HUDEP-2 (cell line): ENCODE data around the gene KRTAP2-4.
"Not testable (repeated sequence)": the region's sequence is repeated elsewhere in the genome, so short reads cannot be mapped to it uniquely, and the experiment has no call there.

Experiments
- DNase-seq, 76 experiments: peaks; one replicate each; lab custom pipeline; 2025; ENCODE audit not compliant: unreplicated experiment in 76 of 76; lab: John Stamatoyannopoulos, UW

KRTAP2-4 gene

DNA sequence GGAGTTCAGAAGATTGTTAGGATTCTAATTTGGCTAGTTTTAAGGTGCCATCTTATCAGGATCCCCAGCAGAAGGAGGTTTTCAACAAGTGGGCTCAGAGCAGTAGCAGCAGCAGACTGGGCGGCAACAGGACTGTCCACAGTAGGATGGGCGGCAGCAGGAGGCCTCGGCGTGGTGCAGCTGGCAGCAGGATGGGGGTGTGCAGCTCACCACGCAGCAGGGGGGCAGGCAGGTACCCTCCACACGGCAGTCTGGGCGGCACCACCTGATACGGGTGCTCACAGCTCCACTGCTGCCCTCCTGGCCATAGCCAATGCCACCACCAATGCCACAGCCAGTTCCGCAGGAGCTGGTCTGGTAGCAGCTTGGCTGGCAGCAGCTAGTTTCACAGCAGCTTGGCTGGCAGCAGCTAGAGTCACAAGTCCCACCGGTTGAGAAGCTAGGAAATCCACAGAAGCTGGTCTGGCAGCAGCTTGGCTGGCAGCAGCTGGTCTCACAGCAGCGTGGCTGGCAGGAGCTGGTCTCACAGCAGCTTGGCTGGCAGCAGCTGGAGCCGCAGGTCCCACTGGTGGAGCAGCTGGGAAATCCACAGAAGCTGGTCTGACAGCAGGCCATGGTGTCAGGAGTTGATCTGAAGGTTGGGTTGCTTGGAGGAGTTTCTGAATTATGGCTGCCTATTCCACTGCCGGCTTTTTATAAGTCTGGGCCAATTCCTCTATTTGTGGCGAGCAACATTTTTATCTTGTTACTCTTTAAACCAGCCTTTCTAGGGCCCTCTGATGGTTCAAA lies 24.7 kb downstream of the KRTAP2-4 start, which contains the start of gene KRTAP1-1:
Gene KRTAP1-1, minus strand, starts transcription at position 668 of the 789 bp plus-strand sequence. Its CDS starts 53 bp downstream, at position 615.
- not testable (repeated sequence) for DNase-seq

DNA sequence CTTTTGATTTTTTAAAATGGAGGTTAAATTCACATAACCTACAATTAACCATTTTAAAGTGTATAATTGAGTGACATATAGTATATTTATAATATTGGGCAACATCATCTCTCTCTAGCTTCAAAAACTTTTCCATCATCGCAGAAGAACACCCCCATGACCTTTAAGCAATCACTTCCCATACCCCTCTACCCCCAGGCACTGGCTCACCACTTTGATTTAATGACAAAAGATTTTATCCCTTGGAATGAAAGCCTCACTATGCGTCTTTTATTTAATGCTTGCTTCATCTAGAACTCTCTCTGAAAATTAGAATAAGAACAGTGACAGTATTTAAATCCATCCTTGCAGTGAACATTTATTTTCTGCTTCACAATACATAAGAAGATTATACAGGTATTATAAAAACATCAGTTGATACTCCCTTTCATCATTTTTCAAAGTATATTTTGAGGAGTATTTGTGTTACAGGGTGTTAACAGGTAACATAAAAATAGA lies 27.8 kb downstream of the KRTAP2-4 start:
- DNase-seq, result no peak

DNA sequence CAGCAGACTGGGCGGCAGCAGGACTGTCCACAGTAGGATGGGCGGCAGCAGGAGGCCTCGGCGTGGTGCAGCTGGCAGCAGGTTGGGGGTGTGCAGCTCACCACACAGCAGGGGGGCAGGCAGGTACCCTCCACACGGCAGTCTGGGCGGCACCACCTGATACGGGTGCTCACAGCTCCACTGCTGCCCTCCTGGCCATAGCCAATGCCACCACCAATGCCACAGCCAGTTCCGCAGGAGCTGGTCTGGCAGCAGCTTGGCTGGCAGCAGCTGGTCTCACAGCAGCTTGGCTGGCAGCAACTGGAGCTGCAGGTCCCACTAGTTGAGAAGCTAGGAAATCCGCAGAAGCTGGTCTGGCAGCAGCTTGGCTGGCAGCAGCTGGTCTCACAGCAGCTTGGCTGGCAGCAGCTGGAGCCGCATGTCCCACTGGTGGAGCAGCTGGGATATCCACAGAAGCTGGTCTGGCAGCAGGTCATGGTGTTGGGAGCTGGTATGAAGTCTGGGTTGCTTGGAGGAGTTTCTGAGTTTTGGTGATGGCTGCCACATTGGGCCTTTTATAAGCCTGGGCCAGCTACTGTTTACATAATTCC lies 31.2 kb downstream of the KRTAP2-4 start, which contains the start of gene KRTAP1-3:
Gene KRTAP1-3, minus strand, starts transcription at position 529 of the 590 bp plus-strand sequence. Its CDS starts 53 bp downstream, at position 476.
- not testable (repeated sequence) for DNase-seq

DNA sequence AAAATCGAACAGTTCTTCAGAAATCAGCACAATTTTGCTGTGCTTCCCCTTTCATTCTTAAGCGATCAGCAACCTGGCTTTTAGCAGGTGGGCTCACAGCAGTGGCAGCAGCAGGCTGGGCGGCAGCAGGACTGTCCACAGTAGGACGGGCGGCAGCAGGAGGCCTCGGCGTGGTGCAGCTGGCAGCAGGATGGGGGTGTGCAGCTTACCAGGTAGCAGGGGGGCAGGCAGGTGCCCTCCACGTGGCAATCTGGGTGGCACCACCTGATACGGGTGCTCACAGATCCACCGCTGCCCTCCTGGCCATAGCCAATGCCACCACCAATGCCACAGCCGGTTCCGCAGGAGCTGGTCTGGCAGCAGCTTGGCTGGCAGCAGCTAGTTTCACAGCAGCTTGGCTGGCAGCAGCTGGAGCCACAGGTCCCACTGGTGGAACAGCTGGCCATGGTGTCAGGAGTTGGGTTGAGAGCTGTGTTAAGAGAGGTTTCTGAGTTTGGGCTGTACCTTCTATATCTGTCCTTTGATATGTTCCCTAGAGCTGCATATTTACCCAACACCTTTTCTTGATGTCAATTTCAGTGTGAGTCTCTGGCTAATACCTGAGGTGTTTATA lies 35.9 kb downstream of the KRTAP2-4 start, which contains the start of gene KRTAP1-4:
Gene KRTAP1-4, minus strand, starts transcription at position 563 of the 613 bp plus-strand sequence. Its CDS starts 117 bp downstream, at position 446.
- DNase-seq, result no peak

DNA sequence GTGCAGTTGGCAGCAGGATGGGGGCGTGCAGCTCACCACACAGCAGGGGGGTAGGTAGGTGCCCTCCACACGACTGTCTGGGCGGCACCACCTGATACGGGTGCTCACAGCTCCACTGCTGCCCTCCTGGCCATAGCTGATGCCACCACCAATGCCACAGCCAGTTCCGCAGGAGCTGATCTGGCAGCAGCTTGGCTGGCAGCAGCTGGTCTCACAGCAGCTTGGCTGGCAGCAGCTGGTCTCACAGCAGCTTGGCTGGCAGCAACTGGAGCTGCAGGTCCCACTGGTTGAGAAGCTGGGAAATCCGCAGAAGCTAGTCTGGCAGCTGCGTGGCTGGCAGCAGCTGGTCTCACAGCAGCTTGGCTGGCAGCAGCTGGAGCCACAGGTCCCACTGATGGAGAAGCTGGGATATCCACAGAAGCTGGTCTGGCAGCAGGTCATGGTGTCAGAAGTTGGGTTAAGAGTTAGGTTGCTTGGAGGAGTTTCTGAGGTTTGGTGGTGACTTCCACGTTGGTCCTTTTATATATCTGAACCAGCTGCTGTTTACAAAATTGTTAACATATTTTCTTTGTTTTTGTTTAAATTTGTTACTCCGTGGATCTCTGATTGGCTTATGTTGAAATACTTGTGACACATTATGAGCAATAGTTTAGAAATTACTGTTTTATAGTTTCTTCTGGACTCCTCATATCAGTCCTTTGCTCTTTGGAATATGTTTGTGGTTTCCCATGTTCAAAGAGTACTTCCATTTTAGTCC lies 38.8 kb downstream of the KRTAP2-4 start, which contains the start of gene KRTAP1-5:
Gene KRTAP1-5, minus strand, starts transcription at position 494 of the 757 bp plus-strand sequence. Its CDS starts 53 bp downstream, at position 441.
- DNase-seq, result no peak

DNA sequence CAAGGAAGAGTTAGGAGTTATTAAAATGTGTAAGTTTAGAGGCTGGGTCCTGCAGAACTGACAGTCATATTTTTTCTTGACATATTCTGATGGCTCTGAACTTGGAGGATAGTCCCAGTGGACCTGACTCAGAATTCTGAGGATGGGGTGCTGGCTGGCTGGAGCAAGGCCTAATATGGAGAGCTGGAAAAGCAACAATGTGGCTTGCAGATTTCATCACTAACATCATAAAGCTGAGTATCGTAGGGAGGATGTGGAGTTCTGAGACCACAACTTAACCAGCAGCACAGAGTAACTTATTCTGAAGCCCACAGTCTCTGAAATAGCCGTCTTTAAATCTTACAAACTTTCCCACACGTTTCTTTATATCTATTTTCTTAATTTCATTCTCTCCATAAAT lies 41.0 kb downstream of the KRTAP2-4 start:
- no peak for DNase-seq

DNA sequence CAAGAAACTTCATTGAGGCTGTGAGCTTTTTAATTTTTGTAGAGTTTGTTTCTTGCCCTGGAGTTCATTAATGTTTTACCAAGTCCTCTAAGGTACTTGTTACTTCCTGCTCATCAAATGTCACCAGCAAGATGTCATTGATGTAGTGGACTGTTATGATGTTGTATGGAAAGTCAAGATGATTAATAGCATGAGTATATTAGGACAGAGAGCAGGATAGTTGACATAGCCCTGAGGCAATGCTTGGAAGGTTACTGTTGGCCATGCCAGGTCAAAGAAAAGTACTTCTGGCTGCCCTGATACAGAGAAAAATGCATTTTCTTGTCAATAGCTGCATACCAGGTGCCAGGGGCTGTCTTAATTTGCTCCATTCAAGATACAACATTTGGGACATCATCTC lies 45.3 kb downstream of the KRTAP2-4 start:
- DNase-seq, result no peak

DNA sequence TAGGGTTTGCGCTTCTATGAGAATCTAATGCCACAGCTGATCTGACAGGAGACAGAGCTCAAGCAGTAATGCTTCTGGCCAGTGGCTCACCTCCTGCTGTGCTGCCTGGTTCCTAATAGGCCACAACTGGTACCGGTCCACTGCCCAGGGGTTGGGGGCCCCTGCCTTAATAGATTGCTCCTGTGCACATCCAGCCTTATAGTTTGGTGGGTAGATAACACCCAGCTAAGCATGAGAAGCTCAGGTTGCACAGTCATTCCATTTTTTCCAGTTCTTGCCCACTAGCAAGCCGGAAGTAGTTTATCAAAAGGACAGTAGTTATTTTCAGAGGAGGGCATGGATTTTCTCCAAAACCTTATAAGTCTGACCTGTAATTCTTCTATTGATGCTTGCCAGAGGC lies 46.3 kb downstream of the KRTAP2-4 start:
- no peak for DNase-seq

DNA sequence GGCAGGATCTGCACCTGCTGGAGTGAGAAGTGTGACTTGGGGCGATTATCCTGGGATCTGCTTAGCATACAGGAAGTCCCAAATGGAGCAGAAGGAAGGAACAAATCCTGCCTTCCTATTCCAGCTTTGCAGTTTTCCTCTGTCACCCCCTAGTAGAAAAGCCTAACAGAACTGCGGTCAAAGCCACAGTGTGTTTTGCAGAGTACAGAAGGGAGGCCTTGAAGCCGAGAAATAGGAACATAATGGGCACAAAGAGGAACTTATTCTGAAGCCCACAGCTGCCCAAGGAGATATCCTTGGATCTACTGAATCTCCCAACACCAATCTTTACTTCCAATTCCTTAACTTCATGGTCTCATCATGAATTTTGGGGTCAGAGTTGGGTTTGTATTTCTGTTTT lies 47.1 kb downstream of the KRTAP2-4 start:
- DNase-seq, result no peak

DNA sequence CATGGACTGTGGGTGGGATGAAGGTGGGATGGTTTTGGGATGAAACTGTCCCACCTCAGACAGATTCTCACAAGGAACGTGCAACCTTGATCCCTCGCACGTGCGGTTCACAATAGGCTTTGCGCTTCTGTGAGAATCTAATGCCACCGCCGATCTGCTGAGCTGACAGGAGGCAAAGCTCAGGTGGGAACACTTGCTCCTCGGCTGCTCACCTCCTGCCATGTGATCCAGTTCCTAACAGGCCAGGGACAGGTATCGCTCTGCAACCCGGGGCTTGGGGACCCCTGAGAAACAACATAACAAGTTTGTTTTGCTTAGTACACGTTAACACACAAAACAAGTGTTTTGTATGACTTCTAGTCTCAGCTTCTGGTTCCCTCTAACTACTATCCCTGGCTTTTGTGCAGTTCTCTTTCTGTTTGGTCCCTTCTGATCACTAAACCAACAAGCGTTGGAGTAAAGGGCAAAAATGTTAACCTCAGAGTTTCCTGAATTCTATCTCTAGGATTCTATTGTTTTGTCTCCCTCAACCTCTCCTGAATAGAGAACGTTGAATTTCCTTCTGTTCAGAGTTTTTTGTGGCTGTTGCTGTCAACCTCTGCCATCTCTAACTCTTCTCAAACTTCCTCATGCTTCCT lies 49.0 kb downstream of the KRTAP2-4 start:
- DNase-seq, result no peak

DNA sequence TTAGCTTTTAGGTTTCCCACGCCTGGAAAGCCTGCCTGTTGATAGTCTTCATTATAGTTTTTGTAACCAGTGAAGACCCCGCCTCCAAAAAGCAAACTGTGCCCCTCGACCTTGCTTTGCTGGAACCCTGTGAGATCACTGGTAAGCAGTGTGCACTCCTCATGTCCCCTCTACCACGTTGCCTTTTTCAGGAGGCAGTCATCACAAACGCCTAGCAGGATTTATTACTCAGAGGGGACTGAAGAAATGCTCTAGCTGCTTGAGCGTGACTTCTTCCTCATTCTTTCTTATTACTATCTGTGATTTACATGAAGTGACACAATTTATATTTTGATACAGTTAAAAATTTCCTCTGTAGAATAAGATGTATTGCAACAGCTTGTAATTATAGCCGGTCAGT lies 50.2 kb downstream of the KRTAP2-4 start:
- DNase-seq, result no peak
